DND-41 (cell line): ENCODE results near the gene OGDH.

ENCODE experiments used
- ATAC-seq: fragments of 200-7000 bp; cut with Tn5 transposase; 3 replicates; pipeline ENCODE4 v1.9.1; 2021; ENCODE audit warnings: low read depth; ENCODE audit not compliant: insufficient read depth
- DNase-seq: peaks from one replicate; pipeline ENCODE4 v3.0.0-alpha.2; 2020
- H2AFZ ChIP-seq: 2 replicates; pipeline ENCODE4 v1.6.0; 2012; ENCODE audit warnings: low read depth, low read length
- H3K27ac ChIP-seq: 2 replicates; pipeline ENCODE4 v1.5.1; 2012; ENCODE audit warnings: low read length, inconsistent platforms
- H3K27me3 ChIP-seq: fragments of 200-600 bp; sonication (generic); 2 replicates; pipeline ENCODE4 v1.6.0; 2012; ENCODE audit warnings: low read length, mild to moderate bottlenecking, inconsistent platforms; ENCODE audit not compliant: insufficient read depth, poor library complexity
- H3K36me3 ChIP-seq: 2 replicates; pipeline ENCODE4 v1.5.1; 2012; ENCODE audit warnings: low read length, inconsistent platforms; ENCODE audit not compliant: insufficient read depth
- H3K4me1 ChIP-seq: 2 replicates; pipeline ENCODE4 v1.5.1; 2012; ENCODE audit warnings: mild to moderate bottlenecking, low read length; ENCODE audit not compliant: insufficient read depth
- H3K4me2 ChIP-seq: 2 replicates; pipeline ENCODE4 v1.6.0; 2012; ENCODE audit warnings: mild to moderate bottlenecking, moderate library complexity, low read length, inconsistent platforms; ENCODE audit not compliant: insufficient read depth
- H3K4me3 ChIP-seq, 2 experiments: fragments of 200-600 bp in 1 of 2; shearing (Covaris generic) in 1 of 2; 2 replicates each; pipeline ENCODE4 v1.5.1; 2012 to 2016; ENCODE audit warnings: inconsistent platforms in 2 of 2, low read length in 2 of 2, mild to moderate bottlenecking in 2 of 2, low read depth in 1 of 2, moderate library complexity in 1 of 2
- H3K79me2 ChIP-seq: 2 replicates; pipeline ENCODE4 v1.6.0; 2012; ENCODE audit warnings: low read length, inconsistent platforms; ENCODE audit not compliant: insufficient read depth
- H3K9ac ChIP-seq: 2 replicates; pipeline ENCODE4 v1.6.0; 2012; ENCODE audit warnings: low read depth, mild to moderate bottlenecking, inconsistent platforms, low read length, moderate library complexity
- H3K9me3 ChIP-seq: 2 replicates; pipeline ENCODE4 v1.5.1; 2012; ENCODE audit warnings: low read length, moderate library complexity, mild to moderate bottlenecking, inconsistent platforms; ENCODE audit not compliant: insufficient read depth, severe bottlenecking
- H4K20me1 ChIP-seq: 2 replicates; pipeline ENCODE4 v1.6.0; 2012; ENCODE audit warnings: low read length; ENCODE audit not compliant: insufficient read depth
- EZH2 ChIP-seq: IDR thresholded peaks from 3 replicates; pipeline ENCODE4 v1.6.1; 2012; ENCODE audit warnings: borderline replicate concordance, low read depth, mild to moderate bottlenecking, moderate library complexity, low read length, inconsistent platforms; ENCODE audit not compliant: severe bottlenecking
- TF ChIP-seq, protein P1 (sequence below): IDR thresholded peaks from 2 replicates; pipeline ENCODE4 v1.5.1; 2012; ENCODE audit warnings: borderline replicate concordance, low read length, moderate library complexity, mild to moderate bottlenecking; ENCODE audit not compliant: poor library complexity, severe bottlenecking; ENCODE audit errors: extremely low read depth

The OGDH gene

DNA sequence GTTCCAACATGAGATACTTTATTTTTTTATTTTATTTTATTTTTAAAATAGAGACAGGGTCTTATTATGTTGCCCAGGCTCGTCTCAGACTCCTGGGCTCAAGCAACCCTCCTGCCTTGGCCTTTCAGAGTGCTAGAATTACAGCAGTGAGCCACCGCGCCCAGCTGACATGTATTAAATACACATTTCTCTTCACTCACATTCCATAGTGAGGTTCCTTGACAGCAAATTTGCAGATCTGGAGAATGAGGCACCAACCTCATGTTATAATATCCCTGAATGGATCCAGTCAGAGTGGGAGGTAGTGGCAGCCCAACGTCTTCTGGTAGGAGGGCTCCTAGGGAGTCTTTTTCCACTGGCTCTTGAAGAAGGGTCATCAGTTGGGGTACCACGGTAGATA, 46.1 kb downstream of the OGDH start:
- Histone ChIP-seq H3K9me3 (no peaks in the 10 kb centered on the region), H2AFZ (no peak overlapping the region), H3K4me1 (no peaks in the 10 kb centered on the region), H3K36me3 (peaks cover 69% of the 10 kb centered on the region), H4K20me1 (no peaks in the 10 kb centered on the region), H3K27me3 (no peaks in the 10 kb centered on the region), H3K9ac (no peak overlapping the region), H3K4me2 (no peak overlapping the region), H3K4me3 (no peak overlapping the region), H3K79me2 (no peaks in the 10 kb centered on the region), H3K27ac (no peak overlapping the region)
- TF ChIP-seq EZH2 = no peak
- TF ChIP-seq, protein P1, sequence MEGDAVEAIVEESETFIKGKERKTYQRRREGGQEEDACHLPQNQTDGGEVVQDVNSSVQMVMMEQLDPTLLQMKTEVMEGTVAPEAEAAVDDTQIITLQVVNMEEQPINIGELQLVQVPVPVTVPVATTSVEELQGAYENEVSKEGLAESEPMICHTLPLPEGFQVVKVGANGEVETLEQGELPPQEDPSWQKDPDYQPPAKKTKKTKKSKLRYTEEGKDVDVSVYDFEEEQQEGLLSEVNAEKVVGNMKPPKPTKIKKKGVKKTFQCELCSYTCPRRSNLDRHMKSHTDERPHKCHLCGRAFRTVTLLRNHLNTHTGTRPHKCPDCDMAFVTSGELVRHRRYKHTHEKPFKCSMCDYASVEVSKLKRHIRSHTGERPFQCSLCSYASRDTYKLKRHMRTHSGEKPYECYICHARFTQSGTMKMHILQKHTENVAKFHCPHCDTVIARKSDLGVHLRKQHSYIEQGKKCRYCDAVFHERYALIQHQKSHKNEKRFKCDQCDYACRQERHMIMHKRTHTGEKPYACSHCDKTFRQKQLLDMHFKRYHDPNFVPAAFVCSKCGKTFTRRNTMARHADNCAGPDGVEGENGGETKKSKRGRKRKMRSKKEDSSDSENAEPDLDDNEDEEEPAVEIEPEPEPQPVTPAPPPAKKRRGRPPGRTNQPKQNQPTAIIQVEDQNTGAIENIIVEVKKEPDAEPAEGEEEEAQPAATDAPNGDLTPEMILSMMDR = no peak
- DNase-seq (no peak), ATAC-seq (no peak)

DNA sequence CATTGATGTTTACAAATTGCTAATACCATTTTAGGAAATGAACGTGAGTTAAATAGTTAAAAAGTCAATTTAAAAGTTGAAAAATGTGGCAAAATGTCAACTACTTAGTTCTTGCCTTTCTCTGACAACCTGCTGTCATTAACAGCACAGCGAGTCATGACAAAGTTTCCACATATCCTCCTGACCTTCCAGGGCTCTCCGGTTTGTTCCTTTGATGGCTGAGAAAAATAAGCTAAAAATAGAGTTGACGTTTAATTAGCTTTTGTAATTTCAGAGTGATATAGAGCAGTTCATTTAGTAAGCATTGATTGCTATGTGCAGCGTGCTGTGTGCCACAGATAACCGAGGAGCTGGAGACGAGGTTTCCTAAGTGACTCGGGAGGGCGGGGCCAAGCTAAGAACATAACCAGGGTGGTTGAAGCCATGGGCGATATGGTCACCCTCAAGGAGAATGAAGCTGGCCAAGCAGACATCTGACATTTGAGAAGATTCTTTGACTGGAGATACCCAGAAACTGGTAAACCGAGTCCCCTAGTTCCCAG, 47.9 kb downstream of the OGDH start:
- H3K36me3 ChIP-seq = peaks cover 61% of the 10 kb centered on the region
- no peaks in the 10 kb centered on the region for H3K9me3 ChIP-seq
- H3K4me2 ChIP-seq = no peak overlapping the region
- no peaks in the 10 kb centered on the region for H3K79me2 ChIP-seq
- no peak overlapping the region for H3K4me3 ChIP-seq
- H4K20me1 ChIP-seq = no peaks in the 10 kb centered on the region
- no peak overlapping the region for H3K9ac ChIP-seq
- H2AFZ ChIP-seq = no peak overlapping the region
- TF ChIP-seq EZH2 = no peak
- TF ChIP-seq, protein P1 = no peak
- H3K27me3 ChIP-seq = no peaks in the 10 kb centered on the region
- H3K27ac ChIP-seq = no peak overlapping the region
- DNase-seq (no peak), ATAC-seq (no peak)
- no peaks in the 10 kb centered on the region for H3K4me1 ChIP-seq

DNA sequence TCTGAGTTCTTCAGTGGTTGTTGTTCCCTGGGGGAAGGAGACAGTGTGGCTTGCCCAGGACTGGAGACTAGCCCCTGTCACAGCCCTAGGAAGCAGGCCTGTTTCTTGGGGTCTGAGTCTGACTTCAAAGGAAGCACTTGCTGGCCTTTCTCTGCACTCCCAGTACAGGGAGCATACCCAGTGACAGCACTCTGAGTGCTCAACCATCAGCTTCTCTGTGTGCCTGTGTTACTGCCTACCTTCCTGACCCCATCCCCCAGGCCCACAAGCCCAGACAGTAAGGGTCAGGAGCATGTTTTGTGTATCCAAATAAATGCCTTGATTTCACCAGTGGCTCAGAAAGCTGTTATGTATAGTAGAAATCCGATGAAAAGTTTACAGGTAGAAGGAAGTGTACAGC, 48.9 kb downstream of the OGDH start:
- H4K20me1 ChIP-seq = no peaks in the 10 kb centered on the region
- H3K4me3 ChIP-seq = no peak overlapping the region
- H2AFZ ChIP-seq = no peak overlapping the region
- no peak for ATAC-seq
- no peak for DNase-seq
- no peak overlapping the region for H3K9ac ChIP-seq
- H3K4me1 ChIP-seq = no peaks in the 10 kb centered on the region
- no peak overlapping the region for H3K4me2 ChIP-seq
- TF ChIP-seq, protein P1 = no peak
- no peak for TF ChIP-seq EZH2
- peaks cover 57% of the 10 kb centered on the region for H3K36me3 ChIP-seq
- peaks cover under 1% of the 10 kb centered on the region for H3K9me3 ChIP-seq
- H3K27ac ChIP-seq = no peak overlapping the region
- no peaks in the 10 kb centered on the region for H3K27me3 ChIP-seq
- no peaks in the 10 kb centered on the region for H3K79me2 ChIP-seq

DNA sequence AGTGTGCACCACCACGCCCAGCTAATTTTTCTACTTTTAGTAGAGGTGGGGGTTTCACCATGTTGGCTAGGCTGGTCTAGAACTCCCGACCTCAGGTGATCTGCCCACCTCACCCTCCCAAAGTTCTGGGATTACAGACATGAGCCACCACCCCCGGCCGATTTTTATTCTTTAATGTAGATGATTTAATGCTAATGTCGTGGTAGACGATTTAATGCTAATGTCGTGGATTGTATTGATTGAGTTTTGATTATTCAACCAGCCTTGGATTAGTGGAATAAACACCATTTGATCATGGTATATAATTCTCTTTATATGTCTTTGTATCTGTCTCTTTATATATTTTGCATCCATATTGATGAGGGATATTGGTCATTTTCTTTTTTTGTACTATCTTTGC, 52.6 kb downstream of the OGDH start:
- no peak overlapping the region for H3K27ac ChIP-seq
- H3K36me3 ChIP-seq = peaks cover 56% of the 10 kb centered on the region; the same call in 1 of the 2 replicates
- no peak overlapping the region for H2AFZ ChIP-seq
- DNase-seq = no peak
- no peaks in the 10 kb centered on the region for H4K20me1 ChIP-seq
- no peaks in the 10 kb centered on the region for H3K27me3 ChIP-seq
- H3K4me3 ChIP-seq = no peak overlapping the region
- H3K9ac ChIP-seq = no peak overlapping the region
- no peak for ATAC-seq
- H3K79me2 ChIP-seq = no peaks in the 10 kb centered on the region
- peaks cover 10% of the 10 kb centered on the region for H3K9me3 ChIP-seq
- no peaks in the 10 kb centered on the region for H3K4me1 ChIP-seq
- TF ChIP-seq EZH2 = no peak
- TF ChIP-seq, protein P1 = no peak
- H3K4me2 ChIP-seq = no peak overlapping the region
